Measurements from ENCODE around the gene PLAAT1. TPM values are rescaled to one million over a fixed set of nuclear protein-coding genes. Genes with fewer than 3 reads are reported as not detected.

PLAAT1 gene
- total RNA-seq, 2 donors from 2014 or later: 0.47 TPM; not detected in 1

- Mint-ChIP-seq H3K36me3 (no peaks in the 10 kb centered on the region), H3K9me3 (no peaks in the 10 kb centered on the region), H3K27ac (no peak overlapping the region)
- no peak for ATAC-seq
- DNase-seq (ENCODE audit: low spot score in 2 of 2): no peak
These were observed 70.1 kb downstream of the PLAAT1 start for GRCh38 chr3:193310914-193311723.

GRCh38 chr3:193313061-193313958 lies 72.3 kb downstream of the PLAAT1 start:
- DNase-seq (ENCODE audit: low spot score in 2 of 2) (no peak), ATAC-seq (no peak)
- no peaks in the 10 kb centered on the region for H3K36me3 Mint-ChIP-seq
- no peaks in the 10 kb centered on the region for H3K9me3 Mint-ChIP-seq
- H3K27ac Mint-ChIP-seq: no peak overlapping the region

GRCh38 chr3:193314161-193314560 lies 73.1 kb downstream of the PLAAT1 start:
- ATAC-seq (no peak), DNase-seq (ENCODE audit: low spot score in 2 of 2) (no peak)
- Mint-ChIP-seq H3K27ac (no peak overlapping the region), H3K9me3 (no peaks in the 10 kb centered on the region), H3K36me3 (no peaks in the 10 kb centered on the region)

- Mint-ChIP-seq H3K27ac (no peak overlapping the region), H3K36me3 (no peaks in the 10 kb centered on the region), H3K9me3 (no peaks in the 10 kb centered on the region)
- DNase-seq (ENCODE audit: low spot score in 2 of 2) (no peak), ATAC-seq (no peak)
These were observed 76.8 kb downstream of the PLAAT1 start for GRCh38 chr3:193317682-193318300.

Other genes starting within 250 kb of the PLAAT1 start
- gene ATP13A5, start 137.5 kb downstream of the PLAAT1 start, total RNA-seq: not detected

Measured in activated naive CD4-positive, alpha-beta T cell treated with anti-CD3 and anti-CD28 coated beads, Interleukin-2, amount 50 U/mL, for 72 hours (primary cell).